ENCODE measurements around the gene OVCA2. TPM values are rescaled to one million over a fixed set of nuclear protein-coding genes. Genes with fewer than 3 reads are reported as not detected.
A peak's percentile ranks its signal among the peaks of the same experiment; 100 is the strongest.

The OVCA2 gene
- total RNA-seq, 4 donors from 2014 or later = 7.9 to 27.4 (median 19.8) TPM

DNA sequence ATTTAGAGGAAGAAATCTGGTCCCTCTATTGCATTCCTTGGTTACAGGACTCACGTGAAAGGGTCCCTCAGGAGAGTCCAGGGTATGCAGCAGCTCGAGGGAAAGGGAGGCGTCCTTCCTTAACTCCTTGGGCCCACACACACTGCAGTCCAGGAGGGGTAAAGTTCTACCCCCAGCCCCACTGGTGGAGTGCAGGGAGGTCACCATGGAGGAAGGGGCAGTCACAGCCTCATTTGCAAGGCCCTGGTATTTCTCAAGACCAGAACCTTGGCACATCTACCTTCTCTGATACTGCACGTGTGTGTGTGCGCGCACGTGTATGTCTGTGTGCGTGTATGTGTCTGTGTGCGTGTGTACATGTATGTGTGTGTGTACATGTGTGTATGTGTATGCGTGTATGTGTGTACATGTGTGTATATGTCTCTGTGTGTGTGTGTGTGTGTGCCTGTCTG, 24.2 kb downstream of the OVCA2 start:
- peak in 1 of 2 donors; percentile 51 for DNase-seq
- Histone ChIP-seq H3K4me1 (peaks cover 18 to 60% of the 10 kb centered on the region in 2 donors), H3K36me3 (no peaks in the 10 kb centered on the region), H3K27ac (peak overlapping the region; percentile 94 to 99), H3K4me3 (no peak overlapping the region), H3K9me3 (no peaks in the 10 kb centered on the region), H3K27me3 (no peaks in the 10 kb centered on the region)
- intact Hi-C loops (cut with DNase I; ENCODE audit: low total_unique reads) = no loop called here
- TF ChIP-seq, protein P1, sequence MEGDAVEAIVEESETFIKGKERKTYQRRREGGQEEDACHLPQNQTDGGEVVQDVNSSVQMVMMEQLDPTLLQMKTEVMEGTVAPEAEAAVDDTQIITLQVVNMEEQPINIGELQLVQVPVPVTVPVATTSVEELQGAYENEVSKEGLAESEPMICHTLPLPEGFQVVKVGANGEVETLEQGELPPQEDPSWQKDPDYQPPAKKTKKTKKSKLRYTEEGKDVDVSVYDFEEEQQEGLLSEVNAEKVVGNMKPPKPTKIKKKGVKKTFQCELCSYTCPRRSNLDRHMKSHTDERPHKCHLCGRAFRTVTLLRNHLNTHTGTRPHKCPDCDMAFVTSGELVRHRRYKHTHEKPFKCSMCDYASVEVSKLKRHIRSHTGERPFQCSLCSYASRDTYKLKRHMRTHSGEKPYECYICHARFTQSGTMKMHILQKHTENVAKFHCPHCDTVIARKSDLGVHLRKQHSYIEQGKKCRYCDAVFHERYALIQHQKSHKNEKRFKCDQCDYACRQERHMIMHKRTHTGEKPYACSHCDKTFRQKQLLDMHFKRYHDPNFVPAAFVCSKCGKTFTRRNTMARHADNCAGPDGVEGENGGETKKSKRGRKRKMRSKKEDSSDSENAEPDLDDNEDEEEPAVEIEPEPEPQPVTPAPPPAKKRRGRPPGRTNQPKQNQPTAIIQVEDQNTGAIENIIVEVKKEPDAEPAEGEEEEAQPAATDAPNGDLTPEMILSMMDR (IDR thresholded peaks at IDR 0.05) = no peak
- no peak for TF ChIP-seq POLR2A (IDR thresholded peaks at IDR 0.05)

DNA sequence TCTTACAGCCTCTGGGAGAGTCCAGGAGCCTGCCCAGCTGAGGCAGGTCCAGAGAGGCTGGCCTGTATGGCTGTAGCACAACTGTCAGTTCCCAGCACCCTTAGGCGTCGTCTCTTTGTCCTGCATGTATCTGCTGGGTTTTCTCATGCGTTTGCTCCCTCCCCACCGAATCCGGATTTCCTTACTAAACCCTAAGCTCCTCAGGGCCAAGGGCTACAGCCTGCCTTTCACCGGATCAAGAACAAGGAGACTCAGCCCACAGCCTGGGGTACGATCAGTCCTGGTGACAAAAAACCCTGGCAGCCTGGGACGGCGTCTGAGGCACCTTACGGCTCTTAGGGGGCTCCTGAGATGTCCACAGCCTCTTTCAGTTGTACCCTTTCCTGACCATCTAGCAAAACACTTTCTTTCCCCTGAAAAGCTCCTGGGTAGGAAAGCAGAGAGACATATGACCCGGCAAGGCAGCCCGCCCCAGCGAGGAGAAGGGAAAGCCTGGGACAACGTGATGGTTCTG, 25.3 kb downstream of the OVCA2 start:
- H3K36me3 ChIP-seq = no peaks in the 10 kb centered on the region
- TF ChIP-seq POLR2A (IDR thresholded peaks at IDR 0.05) = no peak
- TF ChIP-seq, protein P1 (IDR thresholded peaks at IDR 0.05) = no peak
- no peaks in the 10 kb centered on the region for H3K9me3 ChIP-seq
- H3K27me3 ChIP-seq = no peaks in the 10 kb centered on the region
- no peak overlapping the region for H3K4me3 ChIP-seq
- H3K27ac ChIP-seq = peak overlapping the region; percentile 94 to 99
- DNase-seq = no peak
- H3K4me1 ChIP-seq = peaks cover 18 to 57% of the 10 kb centered on the region in 2 donors
- intact Hi-C loops (cut with DNase I; ENCODE audit: low total_unique reads) = no loop called here

DNA sequence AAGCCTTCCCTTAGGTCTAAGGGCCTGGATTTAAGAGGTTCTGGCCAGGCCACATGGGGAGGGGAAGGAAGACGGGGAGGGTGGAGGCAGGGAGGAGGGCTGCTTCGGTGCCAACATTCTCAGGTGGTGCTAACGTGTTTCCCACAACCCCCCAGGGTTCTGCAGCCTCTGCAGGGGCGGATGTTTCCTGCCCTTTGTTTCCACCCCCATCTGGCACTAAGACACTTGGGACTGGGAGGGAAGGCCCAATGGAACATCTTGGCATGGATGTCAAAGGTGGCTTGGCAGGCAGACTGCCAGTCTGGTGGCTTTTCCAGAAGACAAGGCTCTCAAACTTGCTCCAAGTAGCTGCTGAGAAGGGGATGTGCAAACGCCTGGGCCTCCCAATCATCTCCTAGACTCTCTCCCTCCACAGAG, 25.8 kb downstream of the OVCA2 start:
- Histone ChIP-seq H3K36me3 (no peaks in the 10 kb centered on the region), H3K4me3 (no peak overlapping the region), H3K27me3 (no peaks in the 10 kb centered on the region), H3K4me1 (peaks cover 18 to 55% of the 10 kb centered on the region in 2 donors), H3K27ac (peak overlapping the region; percentile 94 to 99), H3K9me3 (no peaks in the 10 kb centered on the region)
- TF ChIP-seq, protein P1 (IDR thresholded peaks at IDR 0.05) = no peak
- TF ChIP-seq POLR2A (IDR thresholded peaks at IDR 0.05) = no peak
- intact Hi-C loops (cut with DNase I; ENCODE audit: low total_unique reads) = no loop called here
- peak; percentile 53 to 79 for DNase-seq

DNA sequence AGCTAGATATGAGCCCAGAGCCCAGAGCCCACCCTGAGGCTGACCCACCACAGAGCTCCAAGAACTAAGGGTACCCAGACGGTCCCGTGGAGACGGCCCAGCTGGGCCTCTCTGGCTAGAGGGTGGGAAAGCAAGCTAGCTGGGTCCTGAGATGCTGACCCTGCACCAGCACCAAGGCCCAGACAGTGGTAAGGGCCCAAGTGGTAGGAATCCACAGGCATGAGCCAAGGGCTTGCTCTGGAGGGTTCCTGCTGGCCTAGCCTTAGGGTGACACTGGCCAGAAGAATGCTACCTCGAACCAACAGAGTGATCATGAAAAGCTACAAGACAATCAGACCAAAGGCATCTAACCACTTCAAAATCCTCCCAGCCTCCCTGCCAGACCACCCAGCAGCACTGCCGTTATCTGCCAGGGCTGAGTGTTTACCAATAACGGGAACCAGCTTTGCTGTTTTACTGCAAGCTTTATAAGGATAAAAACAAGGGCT, 26.3 kb downstream of the OVCA2 start:
- H3K4me3 ChIP-seq = no peak overlapping the region
- DNase-seq = peak; percentile 55 to 58
- H3K27me3 ChIP-seq = no peaks in the 10 kb centered on the region
- H3K9me3 ChIP-seq = no peaks in the 10 kb centered on the region
- H3K4me1 ChIP-seq = peaks cover 15 to 50% of the 10 kb centered on the region in 2 donors
- TF ChIP-seq POLR2A (IDR thresholded peaks at IDR 0.05) = no peak
- TF ChIP-seq, protein P1 (IDR thresholded peaks at IDR 0.05) = no peak
- intact Hi-C loops (cut with DNase I; ENCODE audit: low total_unique reads) = no loop called here
- H3K27ac ChIP-seq = peak overlapping the region; percentile 94 to 99
- no peaks in the 10 kb centered on the region for H3K36me3 ChIP-seq

DNA sequence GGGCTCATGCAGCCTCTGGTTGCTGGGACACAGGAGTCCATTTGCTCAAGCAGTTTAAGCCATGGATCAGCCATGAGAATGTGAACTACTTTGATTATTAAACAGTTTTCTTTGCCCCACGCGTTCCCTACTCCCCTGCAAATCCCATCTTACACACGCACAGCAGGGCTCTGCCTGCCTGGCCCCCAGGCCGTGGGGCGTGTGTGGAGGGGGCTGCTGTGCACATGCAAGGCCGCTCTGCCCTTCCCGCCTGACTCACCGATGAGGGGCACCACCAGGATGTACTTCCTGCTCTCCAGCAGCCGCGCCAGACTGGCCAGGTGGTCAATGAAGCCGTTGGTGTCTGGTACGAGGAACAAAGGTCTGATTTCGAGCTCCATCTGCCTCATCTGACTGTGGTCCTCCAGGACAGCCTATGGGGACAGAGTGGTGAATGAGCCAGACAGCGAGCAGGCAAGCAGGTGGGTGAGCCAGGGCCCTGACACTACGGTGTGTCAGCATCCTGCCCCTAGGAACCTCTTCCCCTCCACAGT, 26.8 kb downstream of the OVCA2 start:
- no peak for TF ChIP-seq POLR2A (IDR thresholded peaks at IDR 0.05)
- TF ChIP-seq, protein P1 (IDR thresholded peaks at IDR 0.05) = no peak
- H3K4me1 ChIP-seq = peaks cover 15 to 47% of the 10 kb centered on the region in 2 donors
- H3K9me3 ChIP-seq = no peaks in the 10 kb centered on the region
- no peaks in the 10 kb centered on the region for H3K27me3 ChIP-seq
- DNase-seq = peak in 1 of 2 donors; percentile 52
- intact Hi-C loops (cut with DNase I; ENCODE audit: low total_unique reads) = no loop called here
- no peak overlapping the region for H3K4me3 ChIP-seq
- H3K36me3 ChIP-seq = no peaks in the 10 kb centered on the region
- peak overlapping the region; percentile 94 to 99 for H3K27ac ChIP-seq
